RPMI7951 (cell line): Measurements from ENCODE around the gene HOXA1. TPM values are rescaled to one million over a fixed set of nuclear protein-coding genes. Genes with fewer than 3 reads are reported as not detected.

Source experiments
- DNase-seq: peaks from one replicate; pipeline ENCODE4 v3.0.0-alpha.2; 2012; ENCODE audit warnings: low read depth
- total RNA-seq: library from RNA; depleted of rRNA; stranded (reverse); fragments of >200 nt; shearing (Covaris generic); gene quantifications from 2 replicates; pipeline ENCODE4 v1.2.3, GENCODE V29; 2014

Gene HOXA1
- total RNA-seq, 1 experiment from 2014 or later = 6.2 TPM

DNA sequence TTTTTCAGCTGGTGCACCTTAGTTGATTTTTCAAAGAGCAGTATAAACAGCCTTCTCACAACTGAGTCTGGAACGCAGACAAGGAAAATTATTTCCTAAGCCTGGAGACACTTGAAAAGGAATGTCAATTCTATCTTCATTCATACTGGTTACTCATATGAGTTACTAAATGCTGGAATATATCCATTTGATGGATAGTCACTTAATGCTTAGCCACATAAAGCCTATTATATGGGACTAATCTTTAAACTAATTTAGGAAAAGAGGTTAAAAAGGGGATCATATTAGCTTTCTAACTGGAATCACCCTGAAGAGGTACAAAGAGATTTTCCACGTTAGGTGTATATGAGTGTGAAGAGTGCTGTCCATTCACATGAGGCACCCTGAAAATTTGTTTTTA, 36.4 kb upstream of the HOXA1 start:
- DNase-seq = no peak

DNA sequence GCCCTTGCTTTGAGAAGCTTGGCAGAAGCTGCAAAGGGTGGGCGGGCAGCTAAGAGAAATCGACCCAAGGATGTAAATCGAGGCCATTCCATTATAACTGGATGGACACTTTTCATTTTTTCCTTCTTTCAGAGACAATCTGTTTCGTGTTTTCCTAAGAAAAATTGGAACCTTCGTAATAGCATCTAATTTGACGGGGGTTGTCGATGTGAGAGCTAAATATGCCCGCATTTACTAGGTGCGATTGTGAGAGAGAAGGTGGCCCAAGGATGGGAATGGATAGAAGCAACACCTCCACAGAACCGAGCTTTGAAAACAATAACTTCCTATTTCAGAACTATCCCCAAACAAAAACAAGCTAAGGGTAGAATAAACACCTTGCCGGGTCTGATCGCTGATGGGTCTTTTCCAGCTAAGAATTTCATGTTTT, 35.6 kb upstream of the HOXA1 start:
- no peak for DNase-seq

- peak; percentile 93 for DNase-seq
Observed at GRCh38 chr7:27130540-27131389, 35.0 kb upstream of the HOXA1 start, which contains the start of gene HOXA4. HOXA4 (minus strand) TSS chr7:27130757; CDS start chr7:27130733, 24 bp downstream.

DNA sequence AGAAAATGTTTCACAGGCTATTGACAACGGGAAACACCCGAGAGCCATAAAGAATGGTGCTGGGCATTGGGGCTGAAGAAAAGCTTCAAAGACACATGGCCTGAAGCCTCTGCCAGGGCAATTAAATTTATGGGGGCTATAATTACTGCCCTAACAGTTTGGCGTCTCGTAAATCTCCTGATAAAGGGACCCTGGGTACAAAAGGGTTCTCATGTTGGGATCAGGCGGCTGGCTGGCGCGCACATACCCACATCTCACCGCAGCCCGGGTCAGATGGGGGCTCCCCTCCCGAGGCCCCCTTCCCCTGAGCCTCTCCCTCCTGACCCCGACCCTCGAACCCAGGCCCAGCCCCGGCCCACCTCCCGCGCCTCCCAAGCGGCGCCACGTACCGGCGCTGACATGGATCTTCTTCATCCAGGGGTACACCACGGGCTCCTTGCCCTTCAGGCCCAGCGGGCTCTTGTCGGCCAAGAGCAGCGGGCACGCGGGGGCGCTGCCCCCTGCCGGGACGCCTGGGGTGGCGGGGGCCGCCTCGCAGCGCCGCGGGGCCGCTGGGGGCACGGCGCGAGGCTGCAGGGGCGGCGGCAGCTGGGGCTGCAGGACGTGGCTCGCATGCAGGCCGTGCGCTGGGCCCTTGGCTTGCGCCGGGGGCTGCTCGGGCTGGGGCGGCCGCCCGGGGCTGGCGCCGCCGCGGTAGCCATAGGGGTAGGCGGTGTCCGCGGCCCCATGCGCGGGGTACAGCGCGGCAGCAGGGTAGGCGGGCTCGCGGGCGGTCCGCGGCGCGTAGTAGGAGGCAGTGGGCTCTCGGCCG, 34.1 kb upstream of the HOXA1 start:
- peak; percentile 72 for DNase-seq

- DNase-seq = no peak
Observed at GRCh38 chr7:27128776-27129728, 33.3 kb upstream of the HOXA1 start.

- no peak for DNase-seq
Observed at GRCh38 chr7:27128034-27128433, 32.2 kb upstream of the HOXA1 start.

- DNase-seq = no peak
Observed at GRCh38 chr7:27126596-27127327, 31.0 kb upstream of the HOXA1 start.

- DNase-seq = no peak
Observed at GRCh38 chr7:27125986-27126394, 30.2 kb upstream of the HOXA1 start.

- no peak for DNase-seq
Observed at GRCh38 chr7:27124902-27125689, 29.3 kb upstream of the HOXA1 start.

GRCh38 chr7:27124096-27124901, 28.5 kb upstream of the HOXA1 start:
- DNase-seq = no peak

DNA sequence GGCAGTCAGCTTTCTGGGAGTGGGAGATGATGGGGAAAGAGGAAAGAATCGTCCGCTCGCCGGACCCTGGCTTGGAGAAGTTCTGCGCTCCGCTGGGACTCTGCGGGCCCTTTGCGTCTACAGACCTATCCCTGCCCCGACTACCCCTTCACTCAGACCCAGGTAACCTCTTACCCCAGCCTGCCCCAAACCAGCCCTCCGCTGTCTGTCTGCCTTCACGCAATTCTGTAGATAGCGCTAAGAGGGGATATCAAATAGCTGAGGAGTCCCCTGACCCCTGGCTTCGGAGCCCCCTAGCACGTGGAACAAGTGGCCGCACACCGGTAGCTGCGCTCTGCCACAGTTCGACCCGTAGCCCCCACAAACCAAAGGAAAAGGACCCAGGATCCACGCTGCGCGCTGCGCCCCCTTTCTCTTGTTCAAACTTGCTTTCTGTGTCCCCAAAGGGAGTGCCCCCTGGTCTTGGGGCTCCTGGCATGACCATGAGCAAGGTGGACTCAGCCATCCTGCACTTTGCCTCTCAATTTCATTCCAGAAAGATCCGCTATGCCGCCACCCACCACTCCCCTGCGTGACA, 27.8 kb upstream of the HOXA1 start:
- no peak for DNase-seq

- DNase-seq = peak; percentile 44
Observed at GRCh38 chr7:27123007-27123476, 27.2 kb upstream of the HOXA1 start.

DNA sequence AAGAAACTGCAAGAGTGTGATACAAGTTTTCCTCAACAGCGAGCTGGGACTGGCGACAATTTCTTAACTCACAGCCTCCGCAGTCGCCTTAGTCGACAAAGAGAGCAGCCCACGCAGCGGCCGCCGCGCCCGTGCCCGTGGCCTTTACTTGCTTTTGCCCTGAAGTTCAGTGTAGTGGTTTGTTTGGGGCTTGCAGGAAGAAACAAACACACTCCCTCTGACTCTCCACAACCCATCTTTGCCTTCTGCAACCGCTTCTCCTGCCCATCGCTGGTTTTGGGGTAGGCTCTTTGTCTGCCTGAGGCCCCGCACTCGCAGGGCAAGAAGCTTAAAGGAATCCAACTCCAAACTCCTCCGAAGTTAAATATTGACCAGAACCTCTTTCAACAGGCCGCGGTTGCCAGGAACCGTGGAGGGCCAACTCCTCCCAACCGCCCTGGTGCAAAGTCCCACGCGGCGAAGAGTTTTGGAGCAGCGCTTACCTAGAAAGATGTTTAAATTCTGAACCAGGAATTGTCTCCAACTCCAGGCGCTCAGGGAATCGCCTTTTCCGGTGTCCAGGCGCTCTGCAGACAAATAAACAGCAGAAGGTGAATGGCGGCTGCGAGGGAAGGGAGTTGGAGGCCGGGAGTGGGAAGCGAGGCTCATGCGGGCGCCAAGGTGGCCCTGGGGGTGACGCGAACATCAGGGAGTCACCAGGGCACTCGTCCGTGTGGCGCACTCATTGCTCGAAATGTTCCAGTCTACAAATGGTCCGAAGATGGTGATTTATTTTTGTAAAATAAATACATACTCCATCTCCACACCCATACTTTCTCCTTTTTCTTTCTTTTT, 26.5 kb upstream of the HOXA1 start:
- no peak for DNase-seq

GRCh38 chr7:27121684-27122076, 25.9 kb upstream of the HOXA1 start:
- no peak for DNase-seq

DNA sequence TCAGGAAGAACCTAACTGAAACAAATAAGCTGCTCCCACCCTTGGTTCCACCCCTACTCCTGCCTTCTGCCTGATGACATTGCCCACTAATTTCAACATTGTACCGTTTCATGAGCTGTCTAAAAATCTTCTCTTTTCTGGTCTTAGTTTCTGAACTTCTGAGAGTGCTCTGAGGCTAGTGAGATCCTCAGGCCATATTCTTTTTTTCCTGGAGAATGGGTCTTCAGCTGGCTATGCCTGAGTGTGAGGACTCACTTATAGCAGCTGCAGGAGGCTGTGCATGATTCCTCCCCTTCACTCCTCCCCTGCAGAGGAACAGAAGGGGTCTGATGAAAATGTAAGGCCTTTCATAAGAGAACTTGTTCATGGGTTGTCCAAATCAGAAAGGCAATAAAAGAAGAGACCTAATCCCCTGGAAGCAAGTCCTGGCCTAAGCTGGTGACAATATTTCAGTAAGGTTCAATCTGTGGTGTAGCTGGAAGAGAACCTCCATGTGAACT, 23.7 kb upstream of the HOXA1 start:
- DNase-seq = no peak

- no peak for DNase-seq
Observed at GRCh38 chr7:27118580-27118979, 22.8 kb upstream of the HOXA1 start.

DNA sequence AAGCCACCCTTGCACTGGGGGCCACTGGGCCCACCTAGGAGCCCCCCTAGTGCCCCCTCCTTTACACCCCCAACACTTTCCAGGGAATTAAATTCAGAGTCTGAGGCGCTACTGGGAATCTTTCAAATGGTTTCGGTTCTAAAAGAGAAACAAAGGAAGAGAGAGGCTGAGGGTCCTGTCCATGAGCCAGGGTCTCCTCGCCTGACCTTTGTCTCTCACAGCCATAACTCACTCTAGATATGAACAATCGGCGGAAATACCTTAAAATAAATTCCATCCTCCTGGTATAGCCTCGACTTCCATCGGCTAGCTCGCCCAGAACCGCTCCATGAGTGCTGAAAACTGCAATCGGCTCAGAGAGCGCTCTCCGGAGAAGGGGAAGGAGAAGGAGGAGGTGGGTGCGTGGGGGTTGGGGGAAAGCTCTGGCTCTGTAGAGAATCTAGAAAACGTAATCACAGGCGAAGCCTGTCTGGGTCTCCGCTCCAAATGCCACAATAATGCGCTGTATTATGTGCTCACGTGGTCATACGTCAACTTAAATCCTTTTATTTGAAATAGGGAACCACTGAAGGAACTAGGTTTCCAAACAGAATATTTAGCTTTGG, 22.2 kb upstream of the HOXA1 start:
- DNase-seq = no peak
